HT-29 (cell line): ENCODE data around the gene MERTK. TPM values are rescaled to one million over a fixed set of nuclear protein-coding genes. Genes with fewer than 3 reads are reported as not detected.
A peak's percentile ranks its signal among the peaks of the same experiment; 100 is the strongest.
"Not testable (repeated sequence)": the region's sequence is repeated elsewhere in the genome, so short reads cannot be mapped to it uniquely, and the experiment has no call there.

Experiments used
- DNase-seq: peaks from one replicate; pipeline ENCODE4 v3.0.0-alpha.2; 2015; ENCODE audit warnings: low spot score
- total RNA-seq: library from RNA; depleted of rRNA; stranded (reverse); fragments of >200 nt; shearing (Covaris generic); gene quantifications from 2 replicates; pipeline ENCODE4 v1.2.3, GENCODE V29; 2014

MERTK gene
- total RNA-seq, 1 experiment from 2014 or later, result 0.46 TPM

DNA sequence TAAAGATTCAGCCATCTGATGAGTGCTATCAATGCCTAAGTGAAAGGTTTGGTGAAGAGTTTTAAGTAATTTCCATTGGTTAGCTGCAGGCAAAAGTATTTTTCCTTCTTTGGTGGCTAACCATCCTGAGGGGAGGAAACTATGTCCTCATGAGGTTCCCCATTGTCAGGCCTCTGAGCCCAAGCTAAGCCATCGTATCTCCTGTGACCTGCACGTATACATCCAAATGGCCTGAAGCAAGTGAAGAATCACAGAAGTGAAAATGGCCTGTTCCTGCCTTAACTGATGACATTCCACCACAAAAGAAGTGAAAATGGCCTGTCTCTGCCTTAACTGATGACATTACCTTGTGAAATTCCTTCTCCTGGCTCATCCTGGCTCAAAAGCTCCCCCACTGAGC, 141.7 kb downstream of the MERTK start:
- not testable (repeated sequence) for DNase-seq

DNA sequence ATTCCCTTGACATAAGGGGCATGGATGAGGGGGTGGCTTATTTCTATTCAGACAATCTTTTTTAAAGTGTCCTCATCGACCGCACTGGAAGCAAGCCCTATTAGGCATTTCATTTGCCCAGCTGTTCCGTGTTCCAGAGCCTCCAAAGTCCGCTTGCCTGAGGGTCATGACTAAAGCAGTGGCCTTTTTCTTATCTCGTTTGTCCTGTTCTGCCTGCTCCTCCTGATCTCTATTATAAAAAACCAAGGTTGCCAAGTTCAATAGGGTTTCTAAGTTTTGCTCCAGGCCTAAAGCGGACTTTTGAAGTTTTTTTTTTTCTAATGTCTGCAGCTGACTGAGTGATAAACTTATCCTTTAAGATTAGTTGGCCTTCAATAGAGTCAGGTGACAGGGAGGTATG, 143.1 kb downstream of the MERTK start:
- not testable (repeated sequence) for DNase-seq

DNA sequence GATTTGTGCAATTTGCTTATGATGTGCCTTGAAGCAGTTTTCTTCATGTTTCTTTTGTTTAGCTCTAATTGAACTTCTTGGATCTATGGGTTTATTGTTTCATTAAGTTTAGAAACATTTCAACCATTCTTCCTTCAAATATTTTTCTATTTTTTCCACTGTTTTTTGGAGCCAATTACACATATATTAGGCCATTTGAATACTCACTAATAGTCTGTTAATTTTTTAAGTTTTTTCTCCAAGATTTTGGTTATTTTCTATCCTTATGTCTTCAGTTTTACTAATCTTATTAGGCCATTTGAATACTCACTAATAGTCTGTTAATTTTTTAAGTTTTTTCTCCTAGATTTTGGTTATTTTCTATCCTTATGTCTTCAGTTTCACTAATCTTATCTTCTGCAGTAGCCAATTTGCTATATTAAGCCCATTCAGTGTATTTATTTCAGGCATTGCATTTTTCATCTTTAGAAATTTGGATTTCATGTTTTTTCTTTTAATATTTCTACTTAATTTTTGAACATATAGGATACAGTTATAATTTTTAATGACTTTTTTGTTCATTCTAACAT, 147.1 kb downstream of the MERTK start:
- DNase-seq, result no peak

DNA sequence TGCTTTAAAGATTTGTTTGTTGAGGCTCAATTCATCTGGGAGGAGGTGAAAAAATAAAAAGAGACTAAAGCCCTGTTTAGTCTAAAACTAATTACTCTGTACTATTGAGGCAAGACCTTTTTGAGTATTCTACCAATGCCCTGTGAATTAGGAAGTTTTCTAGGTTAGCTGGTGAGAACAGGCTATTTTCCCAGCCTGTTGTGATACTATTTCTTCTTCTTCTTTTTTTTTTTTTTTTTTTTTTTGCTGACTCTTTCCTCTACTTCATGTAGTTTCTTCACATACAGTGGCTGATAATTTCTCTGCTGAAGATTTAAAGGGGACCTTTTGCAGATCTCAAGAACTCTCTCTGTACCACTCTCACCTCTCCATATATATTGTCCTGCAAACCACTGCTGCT, 147.8 kb downstream of the MERTK start:
- DNase-seq, result no peak

DNA sequence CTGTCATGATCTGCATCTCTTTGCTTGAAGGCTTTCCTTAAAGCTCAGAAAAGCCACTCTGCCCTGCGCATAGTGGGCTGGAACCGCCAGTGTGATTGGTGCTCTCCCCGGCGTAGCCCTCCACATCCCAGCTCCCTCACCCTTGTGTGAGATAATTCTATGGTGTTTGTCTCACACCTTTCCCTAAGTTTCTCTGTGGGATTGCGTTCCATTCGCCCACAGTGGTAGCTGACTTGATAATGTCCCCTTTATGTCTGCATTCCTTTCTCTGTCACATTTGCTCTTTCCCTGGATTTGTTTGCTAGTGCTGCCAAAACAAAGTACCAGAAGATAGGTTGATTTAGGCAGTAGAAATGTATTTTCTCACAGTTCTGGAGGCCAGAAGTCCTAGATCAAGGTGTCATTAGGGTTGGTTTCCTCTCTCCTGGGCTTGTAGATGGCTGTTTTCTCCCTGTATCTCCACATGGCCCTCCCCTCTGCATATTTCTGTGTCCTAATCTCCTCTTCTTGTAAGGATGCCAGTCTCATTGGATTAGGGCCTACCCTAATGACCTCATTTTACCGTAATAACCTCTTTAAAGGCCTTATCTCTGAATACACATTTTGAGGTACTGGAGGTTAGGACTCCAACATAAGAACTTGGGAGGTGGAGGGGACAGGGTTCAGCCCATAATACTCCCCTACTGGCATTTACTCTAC, 149.3 kb downstream of the MERTK start:
- DNase-seq, result no peak

DNA sequence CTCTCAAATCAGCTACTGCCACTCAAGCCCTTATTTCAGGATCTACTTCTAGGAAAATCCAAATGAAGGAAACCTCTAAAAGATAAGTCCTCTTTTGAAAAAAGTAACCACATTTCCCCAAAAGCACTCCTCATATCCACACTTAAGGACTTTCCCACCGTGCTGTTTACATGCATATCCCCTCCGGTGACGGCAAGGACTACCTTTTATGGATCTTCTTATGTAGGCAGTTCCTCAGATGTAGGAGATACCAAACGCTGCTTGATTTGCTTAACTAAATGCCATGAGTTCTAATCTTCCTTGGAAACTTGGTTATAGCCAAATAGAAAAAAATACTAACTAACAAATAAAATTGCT, 149.8 kb downstream of the MERTK start:
- no peak for DNase-seq

DNA sequence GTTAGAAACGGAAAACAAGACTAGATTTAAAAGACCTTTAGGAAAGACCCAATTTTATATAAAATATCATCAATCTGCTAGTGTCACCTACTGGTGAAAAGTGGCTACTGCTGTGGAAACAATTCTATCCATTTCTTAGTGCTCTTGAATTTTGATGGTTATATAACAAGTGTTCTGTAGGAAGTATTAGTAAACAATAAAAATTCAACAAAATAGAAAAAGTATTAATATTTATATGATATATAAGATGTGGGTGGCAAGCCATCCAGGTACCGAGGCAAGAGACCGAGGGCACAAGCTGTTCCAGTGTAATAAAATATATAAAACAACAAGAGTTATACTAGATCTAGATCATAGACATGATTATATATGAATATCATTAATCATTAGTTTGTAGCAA, 150.5 kb downstream of the MERTK start:
- peak; percentile 85 for DNase-seq

DNA sequence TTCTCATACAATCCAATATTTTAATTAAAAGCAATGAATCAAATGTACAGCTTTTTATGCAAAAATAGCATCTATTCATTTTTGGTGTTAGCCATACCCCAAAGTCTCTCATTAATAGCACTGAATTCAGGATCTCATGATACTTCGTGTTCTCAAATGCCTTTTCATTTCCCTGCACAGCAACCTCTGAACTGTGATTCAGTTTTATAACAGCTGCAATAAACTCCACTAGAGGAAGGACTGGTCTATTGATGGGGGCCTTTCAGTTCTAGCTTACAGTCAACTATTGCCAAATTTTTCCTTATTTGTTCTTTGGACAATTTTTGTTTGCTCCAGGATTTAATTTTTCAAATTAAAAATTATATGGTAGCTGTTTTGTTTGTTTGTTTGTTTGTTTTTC, 151.9 kb downstream of the MERTK start:
- DNase-seq, result no peak

DNA sequence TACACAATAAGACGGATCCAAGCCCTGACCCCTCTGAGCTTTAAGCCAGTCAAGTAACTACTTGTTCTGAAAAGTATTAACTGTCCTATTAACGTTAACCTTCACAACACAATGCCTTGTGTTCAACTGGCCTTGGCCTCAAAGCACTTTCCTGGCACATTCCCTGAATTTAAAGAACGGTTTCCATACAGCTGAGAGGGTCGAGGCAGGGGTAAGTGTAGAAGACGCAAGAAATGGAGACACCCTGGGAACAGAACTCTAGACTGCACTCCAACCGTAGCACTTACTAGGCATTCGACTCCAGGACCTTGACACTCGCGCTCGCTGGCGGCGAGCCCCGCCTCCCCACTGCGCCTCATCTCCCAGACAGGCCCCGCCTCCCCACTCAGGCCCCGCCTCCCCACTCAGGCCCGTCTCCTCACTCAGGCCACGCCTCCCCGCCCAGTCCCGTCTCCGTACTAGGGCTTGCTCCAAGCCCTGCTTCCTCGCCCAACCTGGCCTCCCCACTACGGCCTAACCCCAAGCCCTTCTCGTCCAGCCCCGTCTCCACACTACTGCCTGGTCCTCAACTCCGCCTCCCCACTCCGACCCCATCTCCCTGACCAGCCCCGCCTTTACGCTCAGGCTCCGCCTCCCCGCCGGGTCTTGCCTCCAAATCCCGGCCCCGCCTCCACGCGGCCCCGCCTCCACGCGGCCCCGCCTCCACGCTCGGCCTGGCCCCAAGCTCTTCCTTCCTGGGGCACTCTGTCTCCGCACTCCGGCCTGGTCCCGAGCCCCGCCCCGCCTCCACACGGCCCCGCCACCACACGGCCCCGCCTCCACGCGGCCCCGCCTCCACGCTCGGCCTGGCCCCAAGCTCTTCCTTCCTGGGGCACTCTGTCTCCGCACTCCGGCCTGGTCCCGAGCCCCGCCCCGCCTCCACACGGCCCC, 155.8 kb downstream of the MERTK start:
- peak; percentile 95 for DNase-seq

DNA sequence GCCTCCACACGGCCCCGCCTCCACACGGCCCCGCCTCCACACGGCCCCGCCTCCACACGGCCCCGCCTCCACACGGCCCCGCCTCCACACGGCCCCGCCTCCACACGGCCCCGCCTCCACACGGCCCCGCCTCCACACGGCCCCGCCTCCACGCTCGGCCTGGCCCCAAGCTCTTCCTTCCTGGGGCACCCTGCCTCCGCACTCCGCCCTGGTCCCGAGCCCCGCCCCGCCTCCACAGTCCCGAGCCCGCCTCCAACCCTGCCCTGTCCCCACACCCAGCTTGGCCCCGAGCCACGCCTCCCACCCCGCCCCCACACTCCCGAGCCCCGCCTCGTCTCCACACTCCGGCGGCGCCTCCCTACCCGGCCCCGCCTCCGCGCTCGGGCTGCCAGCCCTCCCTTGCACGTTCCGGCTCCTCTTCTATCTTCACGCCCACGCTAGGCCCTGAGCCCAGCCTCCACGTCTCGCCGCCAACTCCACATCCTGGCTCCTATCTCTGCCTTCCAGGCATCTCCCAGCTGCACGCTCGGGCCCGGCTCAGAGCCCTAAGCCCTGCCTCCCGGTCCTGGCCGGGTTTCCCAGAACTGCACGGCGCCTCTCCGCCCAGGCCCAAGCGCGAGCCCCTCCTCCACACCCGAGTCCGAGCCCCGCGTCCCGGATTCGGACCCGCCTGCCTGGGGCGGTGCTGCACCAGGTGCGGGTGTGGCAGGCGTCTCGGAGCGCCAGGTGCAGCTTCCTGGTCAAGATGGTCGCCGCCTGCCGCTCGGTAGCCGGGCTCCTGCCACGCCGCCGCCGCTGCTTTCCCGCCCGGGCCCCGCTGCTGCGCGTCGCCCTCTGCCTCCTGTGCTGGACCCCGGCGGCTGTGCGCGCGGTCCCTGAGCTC, 156.7 kb downstream of the MERTK start, which contains the start of gene TMEM87B:
Gene TMEM87B (plus strand): TSS at position 423 of the 883 bp plus-strand sequence. CDS start 323 bp downstream, at position 746.
- peak; percentile 96 for DNase-seq

DNA sequence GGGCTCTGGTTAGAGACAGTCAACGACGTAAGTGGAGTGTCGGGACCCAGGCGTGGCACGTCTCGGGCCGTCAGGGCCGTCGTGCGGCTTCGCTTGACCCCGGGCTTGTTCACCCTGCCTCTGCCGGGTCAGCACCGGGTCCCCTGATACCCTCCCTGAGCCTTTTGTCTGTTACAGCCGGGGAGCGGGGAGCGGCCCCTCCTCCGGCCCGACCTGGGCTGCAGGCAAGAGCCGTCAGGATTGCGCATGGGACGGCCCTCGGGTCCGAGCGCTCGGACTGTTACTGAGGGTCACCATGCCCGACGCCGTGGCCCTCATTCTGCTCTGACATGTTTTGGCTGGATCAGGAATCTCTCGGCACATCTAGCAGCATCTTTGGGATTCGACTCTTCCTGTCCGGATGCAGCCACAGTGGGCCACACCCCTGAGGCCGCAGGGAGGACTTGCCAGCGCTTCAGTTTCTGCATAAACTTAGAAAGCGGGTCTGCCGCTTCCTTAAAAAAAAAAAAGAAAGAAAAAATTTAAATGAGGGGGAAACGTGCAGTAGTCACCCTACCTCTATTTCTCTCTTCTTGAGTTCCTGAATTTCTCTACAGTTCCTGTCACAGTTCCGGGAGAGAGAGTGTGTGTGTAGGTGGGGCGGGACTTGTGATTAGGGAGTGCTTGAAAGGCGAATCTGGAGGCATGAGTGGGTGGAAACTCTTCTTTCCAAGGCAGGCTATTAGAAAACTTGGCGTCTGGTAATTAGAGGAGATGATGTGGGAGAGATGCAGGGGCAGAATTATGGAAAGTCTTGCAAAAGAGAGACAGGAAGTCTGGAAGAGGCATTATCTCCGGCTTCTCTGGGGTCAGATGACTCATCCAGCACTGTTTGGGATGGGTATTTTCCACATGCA, 157.6 kb downstream of the MERTK start:
- DNase-seq, result peak; percentile 73

DNA sequence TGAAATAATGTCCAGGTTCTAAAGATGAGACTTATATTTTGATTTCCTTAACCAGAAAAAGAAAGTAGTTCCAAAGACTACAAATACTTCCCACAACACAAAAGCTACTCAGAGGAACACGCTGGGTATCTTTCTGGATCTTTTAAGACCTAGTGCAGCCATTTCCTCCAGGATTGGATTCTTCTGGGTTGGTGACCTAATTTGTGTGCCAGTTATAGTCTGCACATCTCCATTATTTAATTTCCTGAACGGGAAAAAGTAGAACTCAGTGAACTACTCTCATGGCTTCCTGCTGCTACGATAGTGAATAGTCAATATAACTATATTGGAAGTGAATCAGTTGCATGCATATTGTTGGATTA, 158.2 kb downstream of the MERTK start:
- no peak for DNase-seq

DNA sequence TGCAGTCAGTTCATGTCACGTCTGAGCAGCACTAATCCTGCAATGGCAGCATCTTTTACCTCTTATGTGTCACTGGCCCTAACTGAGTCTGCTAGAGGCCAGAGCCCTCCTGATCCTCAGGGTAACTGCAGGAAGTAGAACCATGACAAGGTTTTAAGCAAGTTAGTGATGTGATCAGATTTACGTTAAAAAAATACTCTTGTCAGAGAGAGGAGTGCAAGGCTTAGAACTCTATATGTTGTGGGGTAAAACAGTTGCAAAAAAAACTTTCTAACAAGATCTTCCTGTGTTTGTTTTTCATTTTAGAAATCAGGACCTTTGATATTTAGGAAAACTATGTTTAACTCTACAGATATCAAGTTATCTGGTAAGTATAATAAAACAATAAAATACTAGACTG, 161.3 kb downstream of the MERTK start:
- no peak for DNase-seq

DNA sequence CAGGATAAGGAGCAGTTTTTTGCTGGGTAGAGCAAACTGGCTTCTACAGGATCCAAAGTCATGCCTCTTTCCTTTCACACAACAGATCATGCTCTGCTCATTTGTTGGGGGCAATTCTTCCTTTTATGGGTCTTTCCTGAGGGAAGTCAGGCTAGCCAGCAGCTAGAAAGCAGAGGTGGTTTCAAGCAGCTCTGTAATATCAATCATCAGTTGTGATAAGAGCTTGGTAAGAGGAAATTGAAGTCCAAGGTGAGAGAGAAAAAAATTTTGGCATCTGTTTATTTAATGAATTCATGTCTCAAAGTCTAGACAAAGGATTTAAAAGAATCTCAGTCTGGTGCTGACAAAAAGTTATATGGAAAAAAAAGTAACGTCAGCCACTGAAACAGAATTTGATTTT, 162.9 kb downstream of the MERTK start:
- DNase-seq, result no peak

DNA sequence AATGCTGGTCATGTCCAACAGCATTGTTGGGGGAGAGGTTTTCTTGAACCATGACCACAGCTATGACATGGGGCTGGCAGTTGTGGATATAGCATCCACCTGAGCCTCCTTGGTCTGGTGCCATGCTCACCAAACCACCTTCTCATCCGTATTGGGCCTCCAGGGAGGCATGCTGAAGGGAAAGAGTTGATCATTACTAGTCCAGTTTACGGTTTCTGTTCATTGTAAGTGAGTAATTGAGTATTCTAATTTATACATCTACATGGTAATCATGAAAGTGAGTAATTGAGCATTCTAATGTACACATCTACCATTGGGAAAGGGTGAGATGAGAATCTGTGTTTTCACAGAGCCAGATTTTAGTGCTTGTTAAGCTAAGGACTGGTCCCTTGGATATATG, 163.4 kb downstream of the MERTK start:
- DNase-seq, result no peak

DNA sequence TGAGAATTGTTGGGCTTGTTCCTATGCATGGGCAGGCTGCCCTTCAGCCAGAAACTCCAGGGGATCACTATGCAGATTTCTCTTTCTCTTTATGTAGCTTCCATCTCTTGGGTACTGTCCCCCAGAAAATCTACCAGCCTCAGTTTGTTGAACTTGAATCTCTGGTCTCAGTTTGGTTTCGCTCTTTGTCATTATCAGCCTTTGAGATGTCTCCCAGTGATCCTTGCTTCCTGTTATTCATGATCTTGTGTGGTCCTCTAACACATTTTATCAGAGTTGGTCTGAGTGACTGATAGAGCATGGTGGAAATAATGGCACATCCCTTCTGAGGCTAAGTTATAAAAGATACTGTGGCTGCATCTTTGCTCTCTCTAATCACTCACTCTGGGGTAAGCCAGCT, 164.5 kb downstream of the MERTK start:
- DNase-seq, result no peak

DNA sequence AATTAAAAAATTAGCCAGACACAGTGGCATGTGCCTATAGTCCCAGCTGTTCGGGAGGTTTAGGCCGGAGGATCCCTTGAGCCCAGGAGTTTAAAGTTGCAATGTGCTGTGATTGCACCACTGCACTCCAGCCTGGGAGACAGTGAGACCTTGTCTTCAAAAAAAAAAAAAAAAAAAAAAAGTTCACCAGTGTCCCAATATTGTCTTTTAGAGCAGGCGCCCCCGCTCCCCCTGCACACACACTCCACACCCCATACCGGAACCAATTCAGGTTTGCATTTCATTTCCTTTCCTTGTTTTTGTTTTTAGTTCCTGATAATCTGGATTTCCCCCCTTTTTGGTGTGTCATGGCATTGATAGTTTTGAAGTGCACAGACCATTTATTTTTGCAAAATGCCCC, 167.1 kb downstream of the MERTK start:
- no peak for DNase-seq

DNA sequence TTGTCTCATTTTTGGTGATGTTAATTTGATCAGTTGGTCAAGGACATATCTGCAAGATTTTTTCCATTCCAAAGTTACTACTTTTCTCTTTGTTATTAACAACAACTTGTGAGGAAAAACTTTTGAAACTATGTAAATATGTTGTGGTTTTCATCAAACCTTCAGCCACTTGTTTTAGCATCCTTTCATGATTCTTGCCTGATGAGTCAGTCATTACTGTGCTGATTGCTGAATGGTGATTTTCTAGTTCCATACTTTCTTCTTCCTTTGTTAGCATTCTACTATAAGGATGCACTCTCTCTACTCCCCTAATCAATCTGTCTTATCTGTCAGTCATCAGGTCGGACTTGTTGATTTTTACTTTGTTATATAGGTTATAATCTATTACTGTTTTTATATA, 167.6 kb downstream of the MERTK start:
- DNase-seq, result no peak

DNA sequence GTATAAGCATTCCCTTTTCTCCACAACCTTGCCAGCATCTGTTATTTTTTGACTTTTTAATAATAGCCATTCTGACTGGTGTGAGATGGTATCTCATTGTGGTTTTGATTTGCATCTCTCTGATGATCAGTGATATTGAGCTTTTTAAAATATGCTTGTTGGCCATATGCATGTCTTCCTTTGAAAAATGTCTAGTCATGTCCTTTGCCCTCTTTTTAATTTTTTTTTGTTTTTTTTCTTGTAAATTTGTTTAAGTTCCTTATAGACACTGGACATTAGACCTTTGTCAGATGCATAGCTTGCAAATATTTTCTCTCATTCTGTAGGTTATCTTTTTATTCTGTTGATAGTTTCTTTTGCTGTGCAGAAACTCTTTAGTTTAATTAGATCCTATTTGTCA, 171.4 kb downstream of the MERTK start:
- not testable (repeated sequence) for DNase-seq

DNA sequence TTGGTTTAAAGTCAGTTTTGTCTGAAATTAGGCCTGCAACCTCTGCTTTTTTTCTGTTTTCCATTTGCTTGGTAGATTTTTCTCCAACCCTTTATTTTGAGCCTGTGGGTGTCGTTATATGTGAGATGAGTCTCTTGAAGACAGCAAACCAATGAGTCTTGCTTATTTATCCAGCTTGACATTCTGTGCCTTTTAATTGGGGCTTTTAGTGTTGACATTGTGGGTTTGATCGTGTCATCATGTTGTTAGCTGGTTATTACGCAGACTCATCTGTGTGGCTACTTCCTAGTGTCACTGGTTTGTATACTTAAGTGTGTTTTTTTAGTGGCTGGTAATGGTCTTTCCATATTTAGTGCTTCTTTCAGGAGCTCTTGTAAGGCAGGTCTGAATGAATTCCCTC, 175.5 kb downstream of the MERTK start:
- no peak for DNase-seq

DNA sequence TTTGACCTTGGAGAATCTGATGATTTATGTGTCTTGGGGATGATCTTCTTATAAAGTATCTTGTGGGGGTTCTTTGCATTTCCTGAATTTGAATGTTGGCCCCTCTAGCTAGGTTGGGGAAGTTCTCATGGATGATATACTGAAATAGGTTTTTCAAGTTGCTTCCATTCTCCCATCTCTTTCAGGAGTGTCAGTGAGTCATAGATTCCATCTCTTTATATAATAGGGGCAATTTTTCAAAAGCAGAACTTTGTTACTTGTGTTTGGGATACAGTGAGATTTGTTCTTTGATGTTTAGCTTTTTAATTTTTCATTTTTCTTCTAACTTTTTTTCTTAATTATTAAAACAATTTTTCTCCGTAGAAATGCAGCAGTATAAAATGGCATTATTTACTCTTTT, 176.1 kb downstream of the MERTK start:
- no peak for DNase-seq
